GM18505 (cell line): ENCODE measurements around the gene SFTPA2.

ENCODE experiments used
- ATAC-seq: cut with Tn5 transposase; IDR thresholded peaks from one replicate; pipeline ENCODE4 v1.9.1; 2021; ENCODE audit not compliant: unreplicated experiment
- POLR2A ChIP-seq: IDR thresholded peaks from 4 replicates; pipeline ENCODE4 v1.6.1; 2011; ENCODE audit warnings: borderline replicate concordance; ENCODE audit not compliant: insufficient read depth, insufficient read length; ENCODE audit errors: extremely low read depth

SFTPA2 gene

GRCh38 chr10:79507440-79508167, 52.6 kb downstream of the SFTPA2 start:
- no peak for ATAC-seq
- no peak for TF ChIP-seq POLR2A
